ENCODE data around the gene EPS15. TPM values are rescaled to one million over a fixed set of nuclear protein-coding genes. Genes with fewer than 3 reads are reported as not detected.
"Not testable (repeated sequence)": the region's sequence is repeated elsewhere in the genome, so short reads cannot be mapped to it uniquely, and the experiment has no call there.

Gene EPS15
- total RNA-seq, 1 experiment from 2014 or later, result 8.9 TPM

DNA sequence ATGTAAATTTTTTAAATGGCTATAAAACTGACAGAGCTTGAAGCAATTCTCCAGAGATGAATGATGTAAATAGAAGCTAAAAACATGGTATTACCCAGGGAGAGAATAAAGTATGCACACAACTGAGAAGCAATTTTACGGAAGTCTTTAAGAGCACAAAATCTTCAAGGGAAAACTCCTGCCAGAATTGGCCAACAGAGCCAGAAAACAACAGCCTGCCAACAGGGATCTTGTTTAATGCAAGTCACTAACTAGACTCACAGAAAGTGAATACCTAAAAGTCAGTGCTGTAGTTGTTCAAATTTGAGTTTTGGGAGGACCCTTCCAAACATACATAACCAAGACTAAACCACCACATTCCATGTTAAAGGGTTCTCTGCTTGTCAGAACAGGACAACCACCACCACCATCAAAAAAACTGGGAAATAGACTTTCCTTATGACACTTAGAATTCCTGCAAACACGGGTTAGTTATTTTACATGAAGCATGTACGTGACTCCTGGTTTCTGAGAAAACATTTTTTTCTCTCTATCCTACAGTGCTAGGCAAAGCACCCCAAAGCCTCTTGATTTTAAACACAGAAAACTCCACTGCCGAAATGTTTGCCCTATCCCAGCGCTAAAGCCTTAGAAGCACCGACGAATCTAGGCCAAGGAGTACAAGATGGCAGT lies 1.6 kb downstream of the EPS15 start:
- in situ Hi-C loops (cut with HindIII; ENCODE audit: low sequenced_read_pairs), result no loop called here
- DNase-seq (ENCODE audit: low spot score), result peak; percentile 57

DNA sequence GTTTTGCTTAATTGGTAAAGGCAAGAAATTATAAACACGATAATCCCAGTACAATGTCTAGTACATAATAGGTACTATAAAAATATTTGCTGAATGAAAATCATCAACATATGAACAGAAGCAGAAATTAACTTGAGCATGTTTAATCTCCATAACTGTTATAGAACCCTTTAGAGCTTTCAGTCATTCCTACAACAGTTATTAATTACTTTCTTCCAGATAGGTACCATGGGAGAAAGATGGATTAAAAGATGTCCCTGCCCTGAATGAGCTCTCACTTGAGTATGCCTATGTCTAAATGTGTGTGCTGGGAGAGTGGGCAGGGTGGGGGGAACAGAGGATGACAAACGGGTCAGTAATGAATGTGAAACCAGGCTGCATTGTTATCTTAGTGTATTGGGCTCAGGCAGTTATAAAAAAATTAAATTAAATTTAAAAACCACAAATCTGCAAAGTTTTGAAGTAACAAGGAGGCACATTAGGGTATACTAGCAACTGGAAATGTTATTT lies 2.4 kb downstream of the EPS15 start:
- in situ Hi-C loops (cut with HindIII; ENCODE audit: low sequenced_read_pairs), result no loop called here
- no peak for DNase-seq (ENCODE audit: low spot score)

DNA sequence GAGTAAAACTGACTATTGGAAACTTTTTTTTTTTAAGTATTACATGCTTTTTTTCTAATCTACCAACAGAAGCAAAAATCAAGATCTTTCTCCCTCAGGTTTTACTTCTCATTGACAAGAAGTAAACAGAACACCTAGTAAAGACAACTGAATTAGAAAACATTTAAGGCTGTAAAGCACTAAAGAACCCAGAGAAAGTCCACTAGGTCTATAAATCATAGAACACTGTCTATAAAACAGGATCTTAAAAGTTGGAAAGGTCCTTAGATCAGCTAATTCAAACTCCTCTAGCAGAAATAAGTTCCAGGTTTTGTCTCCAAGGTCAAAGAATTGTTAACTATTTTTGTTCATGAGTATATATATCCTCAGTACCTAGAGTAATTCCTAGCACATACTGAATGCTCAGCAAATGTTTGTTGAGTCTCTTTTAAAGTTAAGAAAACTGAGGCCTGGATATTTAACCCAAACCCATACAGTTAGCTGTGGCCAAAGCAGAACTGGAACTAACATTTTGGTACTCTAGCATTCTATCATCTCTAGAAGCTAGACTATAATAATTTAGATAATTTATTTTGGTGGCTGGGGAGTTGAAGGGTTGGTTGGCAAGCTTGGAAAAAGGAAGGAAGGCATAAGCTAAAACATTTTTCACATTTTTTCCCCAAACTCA lies 3.0 kb downstream of the EPS15 start:
- in situ Hi-C loops (cut with HindIII; ENCODE audit: low sequenced_read_pairs), result no loop called here
- no peak for DNase-seq (ENCODE audit: low spot score)

DNA sequence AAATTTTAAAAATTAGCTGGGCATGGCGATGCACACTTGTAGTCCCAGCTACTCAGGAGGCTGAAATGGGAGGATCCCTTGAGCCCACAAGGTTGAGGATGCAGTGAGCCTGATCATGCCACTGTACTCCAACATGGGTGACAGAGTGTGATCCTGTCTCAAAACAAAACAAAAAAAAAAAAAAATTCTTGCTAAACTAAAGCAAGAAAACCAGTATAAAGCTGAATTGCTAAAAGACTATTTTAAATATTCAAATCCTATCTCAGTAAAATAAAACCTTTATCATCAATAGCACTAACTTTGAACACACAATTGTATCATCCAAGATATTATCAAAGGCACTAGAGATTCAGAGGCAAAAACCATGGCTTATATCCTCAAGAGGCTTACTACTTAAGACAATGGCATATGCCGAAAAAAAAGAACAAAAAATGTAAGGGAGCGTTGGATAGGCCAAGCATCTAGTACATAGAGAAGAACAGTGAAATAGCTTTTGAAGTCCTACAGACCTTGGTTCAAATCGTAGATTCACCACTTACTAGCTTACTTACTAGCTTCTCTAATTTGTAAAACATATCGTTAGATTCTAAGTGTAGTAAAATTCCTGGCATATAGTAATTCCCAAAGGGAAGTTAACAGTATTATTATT lies 3.6 kb downstream of the EPS15 start:
- in situ Hi-C loops (cut with HindIII; ENCODE audit: low sequenced_read_pairs), result no loop called here
- DNase-seq (ENCODE audit: low spot score), result no peak

DNA sequence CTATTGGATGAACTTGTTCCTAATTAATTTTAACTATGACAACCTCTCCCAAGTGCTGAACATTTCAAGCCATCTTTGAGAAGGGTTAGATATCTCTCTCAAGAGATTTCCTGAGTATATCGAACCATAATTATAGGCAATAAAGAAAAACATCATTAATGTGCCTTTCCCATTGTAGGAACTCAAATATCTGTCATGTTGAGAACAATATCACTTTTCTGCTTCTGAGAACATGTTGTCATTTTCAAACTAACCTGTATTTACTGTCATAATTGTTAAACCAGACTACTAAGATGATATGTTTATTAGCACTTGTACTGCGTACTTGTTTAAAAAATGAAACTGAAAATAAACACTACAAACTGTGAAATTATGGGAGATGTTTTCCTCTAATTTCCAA lies 4.3 kb downstream of the EPS15 start:
- in situ Hi-C loops (cut with HindIII; ENCODE audit: low sequenced_read_pairs), result no loop called here
- no peak for DNase-seq (ENCODE audit: low spot score)

DNA sequence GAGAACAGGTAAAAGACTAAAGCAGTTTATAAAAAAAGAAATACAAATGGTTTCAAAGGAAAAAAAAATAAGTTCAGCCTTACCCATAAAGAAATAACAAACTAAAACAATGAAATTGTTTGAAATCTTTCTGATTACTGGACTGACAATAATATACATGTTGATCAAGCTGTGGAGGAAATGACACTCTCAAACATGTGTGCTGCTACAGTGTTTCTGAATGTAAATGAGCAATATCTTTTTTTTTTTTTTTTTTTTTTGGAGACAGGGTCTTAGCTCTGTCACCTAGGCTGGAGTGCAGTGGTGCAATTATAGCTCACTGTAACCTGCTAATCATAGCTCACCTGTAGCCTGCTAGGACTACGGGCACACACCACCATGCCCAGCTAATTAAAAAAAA lies 6.5 kb downstream of the EPS15 start:
- no peak for DNase-seq (ENCODE audit: low spot score)
- in situ Hi-C loops (cut with HindIII; ENCODE audit: low sequenced_read_pairs), result no loop called here

DNA sequence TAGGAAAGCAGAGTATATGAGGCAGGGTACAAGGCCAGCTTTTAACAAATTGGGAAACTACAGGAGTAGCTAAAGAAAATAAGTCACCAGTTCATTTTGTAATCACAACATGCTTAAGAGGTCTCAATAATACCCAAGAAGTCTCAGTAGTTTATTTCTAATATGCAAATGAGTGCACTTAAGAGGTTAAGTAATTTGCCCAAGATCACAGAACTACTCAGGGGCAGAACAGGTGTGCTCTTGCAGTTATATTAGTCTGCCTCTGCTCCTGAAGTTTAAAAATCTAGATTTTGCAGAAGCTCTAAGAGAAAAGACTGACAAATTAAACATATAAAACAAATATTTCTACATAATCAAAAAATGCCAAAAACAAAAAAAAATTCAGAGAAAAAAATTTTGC lies 6.9 kb downstream of the EPS15 start:
- DNase-seq (ENCODE audit: low spot score), result no peak

DNA sequence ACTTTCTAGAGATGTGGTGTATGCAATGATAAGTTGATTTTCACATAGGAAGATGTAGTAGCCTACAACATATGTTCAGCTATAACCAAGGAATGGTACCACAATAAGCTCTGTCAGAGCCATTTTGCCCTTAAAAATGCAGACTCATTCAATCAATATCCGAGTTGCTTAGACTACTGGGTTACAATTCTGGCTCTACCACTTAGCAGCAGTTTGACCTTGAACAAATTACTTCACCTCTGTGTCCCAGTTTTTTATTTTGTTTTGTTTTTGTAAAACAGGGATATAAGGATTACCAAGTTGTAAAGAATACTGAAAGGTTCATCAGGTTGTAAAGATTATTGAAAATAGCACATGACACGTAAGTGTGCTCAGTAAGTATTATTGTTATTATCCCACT lies 9.3 kb downstream of the EPS15 start:
- DNase-seq (ENCODE audit: low spot score), result no peak
- in situ Hi-C loops (cut with HindIII; ENCODE audit: low sequenced_read_pairs), result no loop called here

More for the DNA sequence above, 6.9 kb downstream of the EPS15 start:
- in situ Hi-C loops (cut with HindIII; ENCODE audit: low sequenced_read_pairs), result no loop called here

DNA sequence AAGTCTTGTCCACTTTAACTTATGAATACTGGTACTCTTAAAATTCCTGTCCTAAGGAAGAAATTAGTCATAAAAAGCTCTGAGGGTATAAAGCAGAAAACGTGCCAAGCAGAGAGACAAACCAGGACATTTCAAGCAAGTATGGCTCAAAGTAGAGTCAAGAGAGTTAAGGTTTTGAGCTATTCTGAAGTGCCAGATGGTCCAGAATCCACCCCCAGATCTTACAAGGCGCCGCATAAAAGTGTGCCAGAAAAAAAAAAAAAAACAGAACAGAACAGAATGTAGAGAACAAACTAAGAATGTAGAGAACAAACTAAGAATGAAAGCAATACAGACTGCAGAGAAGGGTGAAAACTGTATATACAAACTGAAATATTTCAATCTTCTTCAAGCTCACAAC lies 12.5 kb downstream of the EPS15 start:
- in situ Hi-C loops (cut with HindIII; ENCODE audit: low sequenced_read_pairs), result no loop called here
- DNase-seq (ENCODE audit: low spot score), result peak; percentile 54

DNA sequence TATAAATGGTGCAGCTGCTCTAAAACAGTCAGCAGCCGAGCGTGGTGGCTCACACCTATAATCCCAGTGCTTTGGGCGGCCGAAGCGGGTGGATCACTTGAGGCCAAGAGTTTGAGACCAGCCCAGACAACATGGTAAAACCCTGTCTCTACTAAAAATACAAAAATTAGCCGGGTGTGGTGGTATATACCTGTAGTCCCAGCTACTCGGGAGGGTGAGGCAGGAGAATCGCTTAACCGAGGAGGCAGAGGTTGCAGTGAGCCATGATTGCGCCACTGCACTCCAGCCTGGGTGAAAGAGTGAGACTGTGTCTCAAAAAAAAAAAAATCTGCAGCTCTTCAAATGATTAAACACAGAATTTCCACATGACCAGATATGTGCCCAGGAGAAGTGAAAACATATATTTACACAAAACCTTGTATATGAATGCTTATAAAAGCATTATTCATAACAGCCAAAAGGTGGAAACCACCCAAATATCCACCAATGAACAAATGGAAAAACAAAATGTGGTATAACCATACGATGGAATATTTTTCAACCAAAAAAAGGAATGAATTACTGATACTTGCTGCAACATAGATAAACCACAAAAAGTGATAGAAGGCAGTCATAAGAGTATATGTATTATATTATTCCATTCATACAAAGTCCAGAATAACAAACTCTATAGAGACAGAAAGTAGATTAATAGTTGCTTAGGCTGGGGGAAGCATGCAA lies 14.1 kb downstream of the EPS15 start:
- in situ Hi-C loops (cut with HindIII; ENCODE audit: low sequenced_read_pairs), result no loop called here

DNA sequence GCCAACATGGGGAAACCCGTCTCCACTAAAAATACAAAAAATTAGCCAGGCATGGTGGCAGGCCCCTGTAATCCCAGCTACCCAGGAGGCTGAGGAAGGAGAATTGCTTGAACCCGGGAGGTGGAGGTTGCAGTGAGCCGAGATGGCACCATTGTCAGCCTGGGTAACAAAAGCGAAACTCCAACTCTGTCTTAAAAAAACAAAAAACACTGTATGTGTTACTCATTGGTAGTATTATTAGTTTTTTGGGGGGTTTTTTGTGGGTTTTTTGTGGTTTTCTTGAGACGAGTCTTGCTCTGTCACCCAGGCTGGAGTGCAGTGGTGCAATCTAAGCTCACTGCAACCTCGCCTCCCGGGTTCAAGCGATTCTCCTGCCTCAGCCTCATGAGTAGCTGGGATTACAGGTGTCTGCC lies 17.8 kb downstream of the EPS15 start:
- in situ Hi-C loops (cut with HindIII; ENCODE audit: low sequenced_read_pairs); DNase-seq (ENCODE audit: low spot score): not testable (repeated sequence)

More for the DNA sequence above, 14.1 kb downstream of the EPS15 start:
- no peak for DNase-seq (ENCODE audit: low spot score)

DNA sequence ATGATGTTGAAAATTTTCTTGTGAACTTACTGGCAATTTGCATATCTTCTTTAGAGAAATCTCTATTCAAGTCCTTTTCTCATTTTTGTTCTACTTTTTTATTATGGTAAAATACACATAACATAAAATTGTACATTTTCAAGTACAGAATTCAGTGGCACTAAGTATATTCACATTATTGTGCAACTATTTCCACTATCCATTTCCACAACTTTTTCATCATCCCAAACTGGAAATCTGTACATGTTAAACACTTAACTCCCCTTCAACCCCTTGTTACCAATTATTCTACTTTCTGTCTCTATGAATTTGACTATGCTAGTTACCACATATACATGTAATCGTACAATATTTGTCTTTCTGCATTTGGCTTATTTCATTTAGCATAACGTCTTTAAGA lies 19.4 kb downstream of the EPS15 start:
- DNase-seq (ENCODE audit: low spot score), result no peak
- in situ Hi-C loops (cut with HindIII; ENCODE audit: low sequenced_read_pairs), result no loop called here

DNA sequence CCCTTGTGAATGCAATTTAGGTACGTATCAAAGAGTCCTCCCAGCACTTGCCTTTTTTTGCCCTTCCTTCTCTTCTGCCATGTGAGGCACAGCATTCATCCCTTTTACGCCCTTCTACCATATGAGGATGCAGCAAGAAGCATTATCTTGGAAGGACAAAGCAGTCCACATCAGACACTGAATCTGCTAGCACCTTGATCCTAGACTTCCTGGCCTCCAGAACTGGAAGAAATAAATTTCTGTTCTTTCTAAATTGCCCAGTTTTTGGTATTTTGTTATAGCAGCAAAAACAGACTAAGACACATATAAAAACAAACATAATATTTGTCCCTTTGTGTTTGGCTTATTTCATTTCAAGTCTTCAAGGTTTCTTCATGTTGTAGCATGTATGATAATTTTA lies 20.1 kb downstream of the EPS15 start:
- in situ Hi-C loops (cut with HindIII; ENCODE audit: low sequenced_read_pairs), result no loop called here
- DNase-seq (ENCODE audit: low spot score), result no peak

DNA sequence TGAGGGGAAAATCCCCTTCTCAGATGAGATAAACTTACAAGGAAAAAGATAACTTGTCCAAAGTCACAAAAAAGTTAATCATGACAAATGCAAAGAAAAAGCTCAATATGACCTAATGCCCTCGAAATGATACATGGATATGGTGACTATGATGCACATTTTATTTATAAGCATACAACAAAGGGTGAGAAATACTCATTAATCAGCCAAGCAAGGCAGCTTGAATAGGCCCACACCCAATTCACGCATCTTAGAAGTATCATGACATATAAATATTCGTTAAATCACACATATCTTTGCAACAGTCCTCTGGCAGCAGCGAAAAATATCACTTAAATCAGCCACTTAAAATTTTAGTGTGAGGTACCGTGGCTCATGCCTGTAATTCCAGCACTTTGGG lies 21.7 kb downstream of the EPS15 start:
- in situ Hi-C loops (cut with HindIII; ENCODE audit: low sequenced_read_pairs), result no loop called here
- no peak for DNase-seq (ENCODE audit: low spot score)

DNA sequence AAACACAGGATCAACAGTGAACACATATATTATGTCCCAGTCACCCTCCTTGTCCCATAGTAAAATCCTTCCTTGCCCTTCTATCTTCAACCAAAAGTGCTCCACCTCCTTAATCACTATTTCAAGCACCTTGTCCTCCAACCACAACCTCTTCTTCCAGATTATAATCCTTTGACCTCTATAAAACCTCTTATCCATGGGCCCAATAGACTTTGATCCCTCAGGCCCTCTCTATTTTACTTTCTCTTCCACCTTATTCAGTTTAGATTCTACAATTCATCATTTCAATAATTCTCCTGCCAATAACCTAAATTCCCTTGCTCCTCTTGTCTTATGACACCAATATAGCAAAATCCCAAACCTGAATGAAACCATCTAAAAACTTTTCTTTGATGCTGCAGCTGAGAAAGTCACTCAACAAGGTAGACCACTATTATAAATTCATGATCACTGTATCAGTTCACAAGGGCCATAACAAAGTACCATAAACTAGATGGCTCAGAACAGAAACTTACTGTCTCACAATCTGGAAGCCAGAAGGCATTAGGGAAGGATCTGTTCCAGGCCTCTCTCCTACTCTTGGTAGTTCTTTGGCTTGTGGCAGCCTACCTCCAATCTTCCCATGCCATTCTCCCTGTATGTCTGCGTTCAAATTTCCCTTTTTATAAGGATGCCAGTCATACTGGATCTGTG lies 24.8 kb downstream of the EPS15 start:
- no peak for DNase-seq (ENCODE audit: low spot score)
- in situ Hi-C loops (cut with HindIII; ENCODE audit: low sequenced_read_pairs), result no loop called here

DNA sequence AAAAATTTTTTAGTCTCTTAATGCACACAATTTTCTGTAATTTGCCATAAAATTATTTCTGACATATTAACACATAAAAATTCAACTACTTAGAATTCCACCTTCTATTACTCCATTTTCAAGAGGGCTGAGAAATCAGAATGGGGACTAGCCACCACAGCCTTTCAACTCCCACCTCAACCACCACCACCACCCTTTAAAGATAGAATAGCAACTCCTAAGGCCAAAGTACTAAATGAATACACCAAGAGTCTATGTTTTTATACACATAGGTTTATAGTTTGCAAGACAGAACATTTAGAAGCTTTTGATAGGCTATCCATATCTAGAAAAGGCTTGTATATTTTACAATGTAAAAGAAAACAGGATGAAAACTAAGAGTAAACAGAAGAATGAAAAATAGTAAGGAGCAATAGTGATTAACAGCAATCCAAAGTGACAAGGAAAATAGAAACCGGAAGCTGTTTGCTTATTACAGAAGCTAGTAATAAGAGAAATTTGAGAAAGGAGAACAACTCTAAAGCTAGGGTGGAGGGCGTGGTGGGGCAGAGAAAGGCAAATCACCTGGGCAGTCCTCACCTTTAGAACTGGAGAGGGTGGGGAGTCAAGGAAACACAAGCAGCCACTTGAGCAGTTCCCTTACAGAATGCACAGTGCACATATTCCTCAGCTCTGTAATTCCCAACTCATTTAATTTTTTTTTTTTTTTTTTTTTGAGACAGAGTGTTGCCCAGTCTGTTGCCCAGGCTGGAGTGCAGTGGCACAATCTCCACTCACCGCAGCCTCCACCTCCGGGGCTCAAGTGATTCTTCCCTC lies 27.7 kb downstream of the EPS15 start:
- DNase-seq (ENCODE audit: low spot score), result no peak
- in situ Hi-C loops (cut with HindIII; ENCODE audit: low sequenced_read_pairs), result no loop called here

DNA sequence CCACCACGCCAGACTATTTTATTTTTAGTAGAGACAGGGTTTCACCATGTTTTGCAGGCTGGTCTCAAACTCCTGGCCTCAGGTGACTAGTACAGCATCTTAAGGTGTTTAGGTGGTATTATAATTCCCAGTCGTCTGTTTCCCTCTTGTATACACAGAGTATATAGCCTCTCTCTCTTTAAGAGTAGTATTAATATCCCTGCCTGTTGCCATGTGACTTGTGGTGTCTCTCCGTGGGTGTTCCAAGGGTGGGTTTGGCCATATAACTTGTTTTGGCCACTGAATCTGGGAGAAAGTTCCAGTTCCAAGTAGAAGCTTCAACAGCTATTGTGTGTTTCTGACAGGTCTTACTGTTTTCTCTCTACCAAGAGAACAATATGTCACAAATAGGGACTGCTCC lies 29.6 kb downstream of the EPS15 start:
- no peak for DNase-seq (ENCODE audit: low spot score)
- in situ Hi-C loops (cut with HindIII; ENCODE audit: low sequenced_read_pairs), result no loop called here

DNA sequence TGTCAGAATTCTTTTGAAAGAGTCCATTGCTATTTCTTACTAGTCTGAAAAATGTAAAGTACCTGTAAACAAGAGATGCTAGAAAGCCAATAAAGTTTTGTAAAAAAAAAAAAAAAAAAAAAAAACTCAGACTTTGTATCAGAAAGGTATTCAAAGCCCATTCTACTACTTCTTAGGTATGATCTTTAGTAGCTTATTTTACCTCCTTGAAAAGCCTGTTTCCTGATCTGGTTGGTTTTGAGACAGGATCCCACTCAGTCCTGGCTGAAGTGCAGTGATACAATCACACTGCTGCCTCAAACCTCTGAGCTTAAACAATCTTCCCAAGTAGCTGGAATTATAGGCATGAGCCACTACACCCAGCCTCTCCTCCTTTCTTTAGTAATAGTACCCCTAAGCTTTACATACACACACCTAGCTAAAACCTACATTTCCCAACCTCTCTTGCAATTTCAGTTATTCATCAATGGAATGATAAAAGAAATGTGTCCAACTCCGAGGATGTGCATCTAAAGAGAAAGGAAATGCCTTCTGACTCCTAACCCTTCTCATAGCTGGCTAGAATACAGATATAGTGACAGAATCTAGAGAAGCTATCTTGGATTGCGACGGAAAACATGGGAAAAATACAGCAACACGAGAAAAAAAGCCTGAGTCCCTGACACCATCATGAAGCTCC lies 30.6 kb downstream of the EPS15 start:
- in situ Hi-C loops (cut with HindIII; ENCODE audit: low sequenced_read_pairs), result no loop called here
- no peak for DNase-seq (ENCODE audit: low spot score)

Measured in G401 (cell line).